ACC112 (cell line): ENCODE measurements around the gene WIPF3.

Source experiments
- H2AFZ ChIP-seq: fragments of 200-600 bp; sonication (generic); one replicate; pipeline ENCODE4 v1.6.0; 2017; ENCODE audit warnings: antibody characterized with exemption, low read length; ENCODE audit not compliant: unreplicated experiment
- H3K27ac ChIP-seq: fragments of 200-600 bp; sonication (generic); 2 replicates; pipeline ENCODE4 v1.5.1; 2014; ENCODE audit warnings: low read depth, mild to moderate bottlenecking, antibody characterized with exemption, low read length, moderate library complexity
- H3K27me3 ChIP-seq: fragments of 200-600 bp; sonication (generic); 2 replicates; pipeline ENCODE4 v1.6.1; 2014; ENCODE audit warnings: mild to moderate bottlenecking, antibody characterized with exemption, low read length, moderate library complexity, mixed read lengths; ENCODE audit not compliant: insufficient read depth
- H3K36me3 ChIP-seq: fragments of 200-600 bp; sonication (generic); 2 replicates; pipeline ENCODE4 v1.6.1; 2016; ENCODE audit warnings: mild to moderate bottlenecking, antibody characterized with exemption, low read length, moderate library complexity, mixed read lengths; ENCODE audit not compliant: insufficient read depth
- H3K4me1 ChIP-seq: fragments of 200-600 bp; sonication (generic); one replicate; pipeline ENCODE4 v1.6.1; 2016; ENCODE audit warnings: low read length, mixed read lengths; ENCODE audit not compliant: insufficient read depth, unreplicated experiment, control insufficient read depth
- H3K4me3 ChIP-seq: fragments of 200-600 bp; sonication (generic); 2 replicates; pipeline ENCODE4 v1.5.1; 2014; ENCODE audit warnings: mild to moderate bottlenecking, low read depth, low read length
- H3K79me2 ChIP-seq: fragments of 200-600 bp; sonication (generic); one replicate; pipeline ENCODE4 v1.6.0; 2016; ENCODE audit warnings: low read length; ENCODE audit not compliant: control insufficient read depth, unreplicated experiment, insufficient read depth

The WIPF3 gene

DNA sequence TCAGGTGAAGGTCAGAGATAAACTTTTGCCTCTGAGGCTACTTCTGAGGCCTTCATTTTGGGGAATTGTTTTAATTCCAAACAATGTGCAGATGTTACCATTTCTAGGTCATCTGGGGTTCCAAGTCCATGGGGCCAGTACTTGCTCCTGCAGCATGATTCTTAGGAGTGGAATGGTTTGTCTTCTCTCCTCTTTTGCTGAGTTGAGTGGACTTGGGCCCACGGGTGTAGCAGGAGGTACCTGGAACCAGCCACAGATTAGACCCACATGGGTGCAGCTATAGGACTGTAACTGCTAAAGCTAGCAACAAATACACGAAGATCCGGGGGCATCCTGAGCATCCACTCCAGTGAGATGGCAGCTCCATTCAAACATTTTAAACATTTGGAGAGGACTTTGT, 41.6 kb downstream of the WIPF3 start:
- Histone ChIP-seq H3K4me3 (no peak overlapping the region), H3K36me3 (no peaks in the 10 kb centered on the region), H3K27ac (no peak overlapping the region), H3K79me2 (no peaks in the 10 kb centered on the region), H3K4me1 (no peaks in the 10 kb centered on the region), H3K27me3 (peaks cover 34% of the 10 kb centered on the region), H2AFZ (no peak overlapping the region)

- Histone ChIP-seq H3K27me3 (peaks cover 33% of the 10 kb centered on the region), H3K27ac (no peak overlapping the region), H3K79me2 (no peaks in the 10 kb centered on the region), H3K4me1 (no peaks in the 10 kb centered on the region), H2AFZ (no peak overlapping the region), H3K4me3 (no peak overlapping the region), H3K36me3 (no peaks in the 10 kb centered on the region)
Observed at GRCh38 chr7:29848941-29849340, 42.6 kb downstream of the WIPF3 start.

- Histone ChIP-seq H3K4me3 (no peak overlapping the region), H3K27ac (no peak overlapping the region), H3K4me1 (peaks cover 6% of the 10 kb centered on the region), H2AFZ (no peak overlapping the region), H3K36me3 (no peaks in the 10 kb centered on the region), H3K79me2 (no peaks in the 10 kb centered on the region), H3K27me3 (peaks cover 15% of the 10 kb centered on the region)
Observed at GRCh38 chr7:29851487-29851886, 45.2 kb downstream of the WIPF3 start.

DNA sequence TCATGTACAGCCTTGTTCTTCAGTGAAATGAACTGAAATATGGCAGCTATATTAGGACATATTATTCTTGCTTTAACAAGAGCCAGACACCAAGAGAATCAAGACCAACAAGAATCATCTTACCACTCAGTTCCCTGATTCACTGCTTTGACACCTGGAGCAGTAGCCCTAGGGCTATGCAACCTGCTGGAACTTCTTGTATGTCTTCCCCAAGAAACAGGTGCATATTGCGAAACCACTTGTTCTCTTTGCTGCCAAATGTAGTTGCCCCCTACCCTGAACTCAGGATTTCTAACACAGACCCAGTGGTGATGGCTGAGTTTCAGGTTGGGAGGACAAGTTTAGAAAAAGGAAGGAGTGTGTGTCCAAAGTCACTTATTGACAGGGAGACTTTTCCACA, 46.1 kb downstream of the WIPF3 start:
- Histone ChIP-seq H2AFZ (no peak overlapping the region), H3K4me3 (no peak overlapping the region), H3K79me2 (no peaks in the 10 kb centered on the region), H3K36me3 (no peaks in the 10 kb centered on the region), H3K27me3 (peaks cover 15% of the 10 kb centered on the region), H3K27ac (no peak overlapping the region), H3K4me1 (peaks cover 6% of the 10 kb centered on the region)

- H3K79me2 ChIP-seq: no peaks in the 10 kb centered on the region
- H3K4me1 ChIP-seq: peaks cover 6% of the 10 kb centered on the region
- no peaks in the 10 kb centered on the region for H3K36me3 ChIP-seq
- peaks cover 15% of the 10 kb centered on the region for H3K27me3 ChIP-seq
- no peak overlapping the region for H3K27ac ChIP-seq
- no peak overlapping the region for H2AFZ ChIP-seq
- no peak overlapping the region for H3K4me3 ChIP-seq
Observed at GRCh38 chr7:29853072-29853471, 46.8 kb downstream of the WIPF3 start.

DNA sequence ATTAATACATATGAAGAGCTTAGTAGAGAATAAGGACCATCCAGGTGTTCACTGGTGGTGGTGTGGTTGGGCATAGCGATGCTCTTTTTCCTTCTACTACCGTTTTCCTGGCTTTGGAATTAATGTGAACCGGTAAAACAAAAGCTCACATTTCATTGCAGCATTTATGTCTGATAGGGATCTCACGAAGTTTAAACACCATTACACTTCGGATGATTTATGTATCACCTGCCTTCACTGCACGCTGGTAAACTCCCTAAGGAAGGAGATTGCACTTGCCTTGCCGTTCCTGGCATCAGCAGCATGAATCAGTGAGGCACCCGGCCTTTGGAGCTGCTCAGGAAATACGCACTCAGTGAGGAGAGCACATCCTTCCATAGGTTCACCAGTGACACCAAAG, 47.5 kb downstream of the WIPF3 start:
- H2AFZ ChIP-seq: no peak overlapping the region
- no peak overlapping the region for H3K27ac ChIP-seq
- no peaks in the 10 kb centered on the region for H3K36me3 ChIP-seq
- H3K4me3 ChIP-seq: no peak overlapping the region
- H3K4me1 ChIP-seq: peaks cover 7% of the 10 kb centered on the region
- H3K27me3 ChIP-seq: peaks cover 15% of the 10 kb centered on the region
- H3K79me2 ChIP-seq: no peaks in the 10 kb centered on the region

DNA sequence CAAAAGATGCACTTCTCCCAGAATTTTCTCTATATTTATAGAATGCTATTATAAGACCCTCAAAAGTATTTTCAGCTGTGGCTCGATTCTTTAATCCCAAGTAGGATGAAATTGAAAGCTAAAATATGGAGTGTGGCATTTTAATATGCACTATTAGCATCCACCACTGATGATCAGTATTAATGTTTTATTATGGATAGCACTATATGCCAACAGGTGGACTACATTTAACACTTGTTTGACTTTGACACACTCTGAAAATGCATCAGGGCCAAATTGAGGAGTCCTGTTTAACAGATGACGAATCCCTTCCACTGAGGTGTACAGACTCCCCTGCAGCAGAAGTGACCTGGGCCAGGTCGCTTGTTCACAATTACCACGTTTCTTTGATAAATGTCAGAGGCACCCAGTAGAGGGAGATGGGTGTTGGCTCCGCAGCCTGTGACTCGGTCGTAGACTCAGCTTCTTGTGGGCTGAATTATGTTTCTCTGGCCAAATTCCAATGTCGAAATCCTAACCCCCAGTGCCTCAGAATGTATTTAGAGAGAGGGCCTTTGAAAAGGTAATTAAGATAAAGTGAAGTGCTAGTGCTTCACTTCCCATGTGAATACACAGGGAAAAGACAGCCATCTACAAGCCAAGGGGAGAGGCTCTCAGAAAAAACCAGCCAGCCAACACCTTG, 48.1 kb downstream of the WIPF3 start:
- no peak overlapping the region for H3K27ac ChIP-seq
- H3K36me3 ChIP-seq: no peaks in the 10 kb centered on the region
- no peaks in the 10 kb centered on the region for H3K79me2 ChIP-seq
- H3K4me3 ChIP-seq: no peak overlapping the region
- H2AFZ ChIP-seq: no peak overlapping the region
- H3K27me3 ChIP-seq: peaks cover 15% of the 10 kb centered on the region
- H3K4me1 ChIP-seq: peaks cover 9% of the 10 kb centered on the region

DNA sequence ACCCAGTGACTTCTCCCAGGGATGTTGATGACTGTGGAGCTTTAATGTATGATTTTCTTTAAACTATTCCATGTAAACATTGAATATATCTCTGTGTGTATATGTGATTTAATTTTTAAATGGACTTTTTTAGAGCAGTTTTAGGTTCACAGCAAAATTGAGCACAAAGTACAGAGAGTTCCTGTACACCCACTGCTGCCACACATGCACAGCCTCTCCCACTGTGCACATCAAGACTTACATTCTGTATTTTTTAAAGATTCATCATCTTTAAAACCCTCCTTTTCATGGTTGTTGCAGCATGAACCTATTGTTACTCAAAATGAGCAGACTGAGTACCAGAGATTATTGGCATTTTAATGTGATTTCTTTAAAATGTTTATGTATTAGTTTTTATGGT, 51.3 kb downstream of the WIPF3 start:
- Histone ChIP-seq H3K4me3 (no peak overlapping the region), H3K27me3 (peaks cover 8% of the 10 kb centered on the region), H3K27ac (no peak overlapping the region), H3K4me1 (peaks cover 9% of the 10 kb centered on the region), H2AFZ (no peak overlapping the region), H3K36me3 (no peaks in the 10 kb centered on the region), H3K79me2 (no peaks in the 10 kb centered on the region)

DNA sequence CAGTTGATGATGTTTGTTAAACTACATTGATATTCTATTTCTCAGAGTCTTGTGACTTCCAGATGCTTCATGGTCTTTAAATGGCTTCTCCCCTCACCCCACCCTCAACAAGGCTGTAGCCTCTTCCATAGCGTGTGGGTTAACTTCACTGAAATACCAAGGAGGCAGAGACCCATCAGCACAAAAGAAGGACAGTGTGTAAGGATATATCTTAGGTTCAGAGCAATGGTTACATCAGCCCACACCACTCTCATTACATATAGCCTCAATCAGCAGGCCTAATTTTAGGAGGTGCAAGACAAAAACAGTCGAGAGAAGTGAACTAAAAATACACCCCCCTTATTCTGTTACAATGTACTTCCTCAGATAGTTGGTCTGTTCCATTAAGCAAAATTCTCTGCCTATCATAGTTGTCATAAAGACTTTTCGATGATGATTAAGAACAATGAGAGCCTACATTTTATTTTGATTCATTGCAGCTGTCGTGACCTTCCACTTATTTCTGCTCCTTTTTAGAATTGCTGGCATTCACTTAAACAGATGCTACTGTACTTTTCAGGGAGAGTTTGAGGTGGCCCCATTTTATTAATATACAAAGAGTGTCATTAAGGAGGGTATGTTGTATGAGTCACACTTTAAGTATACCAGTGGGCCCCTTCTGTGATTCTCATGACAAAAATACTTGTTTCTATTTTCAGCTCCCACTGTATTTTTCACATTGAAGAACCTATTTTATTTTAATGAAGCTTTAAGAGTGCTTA, 52.1 kb downstream of the WIPF3 start:
- peaks cover 3% of the 10 kb centered on the region for H3K27me3 ChIP-seq
- H3K36me3 ChIP-seq: no peaks in the 10 kb centered on the region
- H2AFZ ChIP-seq: no peak overlapping the region
- H3K79me2 ChIP-seq: no peaks in the 10 kb centered on the region
- H3K27ac ChIP-seq: no peak overlapping the region
- no peak overlapping the region for H3K4me3 ChIP-seq
- peaks cover 9% of the 10 kb centered on the region for H3K4me1 ChIP-seq

DNA sequence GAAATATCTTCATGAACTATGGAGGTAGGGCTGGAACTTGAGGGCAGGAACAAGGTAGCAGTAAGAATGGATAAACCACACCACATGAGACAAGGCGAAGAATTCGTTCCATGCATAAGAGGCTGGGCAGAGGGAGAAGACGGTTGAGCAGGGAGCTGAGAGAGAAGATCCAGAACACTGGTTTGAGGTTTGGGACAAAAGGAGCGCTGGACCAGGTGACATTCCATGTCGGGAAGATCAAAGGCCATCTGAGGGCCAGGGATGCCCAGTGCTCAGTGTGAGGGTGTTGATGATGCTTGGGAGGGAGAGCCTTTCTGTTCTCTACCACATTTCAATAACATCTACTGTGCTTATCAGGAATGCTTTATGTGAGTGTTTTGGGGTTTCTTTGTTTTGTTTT, 52.8 kb downstream of the WIPF3 start:
- no peaks in the 10 kb centered on the region for H3K36me3 ChIP-seq

More for the DNA sequence above, 52.8 kb downstream of the WIPF3 start:
- no peaks in the 10 kb centered on the region; the same call in 1 of the 2 replicates for H3K27me3 ChIP-seq
- H3K27ac ChIP-seq: no peak overlapping the region
- no peak overlapping the region for H2AFZ ChIP-seq
- H3K4me1 ChIP-seq: peaks cover 9% of the 10 kb centered on the region
- H3K79me2 ChIP-seq: no peaks in the 10 kb centered on the region
- H3K4me3 ChIP-seq: no peak overlapping the region
